ENCODE measurements around the gene UPF3A.
A peak's percentile ranks its signal among the peaks of the same experiment; 100 is the strongest.

Gene UPF3A

GRCh38 chr13:114264313-114264712 is 17.1 kb upstream of the UPF3A start:
- peak; percentile 20 for DNase-seq (ENCODE audit: low read depth)

GRCh38 chr13:114264886-114265611 is 16.4 kb upstream of the UPF3A start:
- peak; percentile 92 for DNase-seq (ENCODE audit: low read depth)

GRCh38 chr13:114266241-114266640 is 15.2 kb upstream of the UPF3A start:
- no peak for DNase-seq (ENCODE audit: low read depth)

GRCh38 chr13:114268344-114269280 is 12.8 kb upstream of the UPF3A start:
- DNase-seq (ENCODE audit: low read depth), result no peak

GRCh38 chr13:114269281-114269770 is 12.1 kb upstream of the UPF3A start:
- DNase-seq (ENCODE audit: low read depth), result no peak

- no peak for DNase-seq (ENCODE audit: low read depth)
Observed at GRCh38 chr13:114272977-114273376, 8.4 kb upstream of the UPF3A start.

- no peak for DNase-seq (ENCODE audit: low read depth)
Observed at GRCh38 chr13:114275304-114275703, 6.1 kb upstream of the UPF3A start.

- DNase-seq (ENCODE audit: low read depth), result no peak
Observed at GRCh38 chr13:114279146-114279545, 2.3 kb upstream of the UPF3A start.

- DNase-seq (ENCODE audit: low read depth), result no peak
Observed at GRCh38 chr13:114279758-114280355, 1.5 kb upstream of the UPF3A start.

- DNase-seq (ENCODE audit: low read depth), result peak; percentile 78
Observed at GRCh38 chr13:114282041-114282670, 755 bp downstream of the UPF3A start.

- DNase-seq (ENCODE audit: low read depth), result no peak
Observed at GRCh38 chr13:114283576-114283975, 2.2 kb downstream of the UPF3A start.

- DNase-seq (ENCODE audit: low read depth), result no peak
Observed at GRCh38 chr13:114284680-114285079, 3.3 kb downstream of the UPF3A start.

- DNase-seq (ENCODE audit: low read depth), result peak; percentile 9
Observed at GRCh38 chr13:114285166-114285808, 3.9 kb downstream of the UPF3A start.

GRCh38 chr13:114286808-114287207 is 5.4 kb downstream of the UPF3A start:
- DNase-seq (ENCODE audit: low read depth), result peak; percentile 83

- DNase-seq (ENCODE audit: low read depth), result no peak
Observed at GRCh38 chr13:114288157-114288591, 6.8 kb downstream of the UPF3A start.

GRCh38 chr13:114296448-114296847 is 15.0 kb downstream of the UPF3A start:
- DNase-seq (ENCODE audit: low read depth), result no peak

- no peak for DNase-seq (ENCODE audit: low read depth)
Observed at GRCh38 chr13:114296902-114297301, 15.5 kb downstream of the UPF3A start.

GRCh38 chr13:114298866-114299265 is 17.5 kb downstream of the UPF3A start:
- no peak for DNase-seq (ENCODE audit: low read depth)

GRCh38 chr13:114299604-114300305 is 18.4 kb downstream of the UPF3A start:
- no peak for DNase-seq (ENCODE audit: low read depth)

- no peak for DNase-seq (ENCODE audit: low read depth)
Observed at GRCh38 chr13:114303700-114304327, 22.4 kb downstream of the UPF3A start.
